Astrocyte (in vitro differentiated cells and primary cell): Measurements from ENCODE around the gene RAD51B. TPM values are rescaled to one million over a fixed set of nuclear protein-coding genes. Genes with fewer than 3 reads are reported as not detected.

ENCODE experiments used
- DNase-seq: peaks from one replicate; pipeline ENCODE4 v3.0.0-alpha.2; 2010; ENCODE audit warnings: low read depth
- FAIRE-seq: peaks from 2 replicates; lab custom pipeline; 2011; peaks lifted over from hg19 to GRCh38; lab: Jason Lieb, UNC
- H2AFZ ChIP-seq: 2 replicates; pipeline ENCODE4 v1.6.0; 2012; ENCODE audit warnings: low read depth, low read length, inconsistent platforms
- H3K27ac ChIP-seq: 2 replicates; pipeline ENCODE4 v1.5.1; 2011; ENCODE audit warnings: low read depth, low read length, inconsistent platforms
- H3K27me3 ChIP-seq: 2 replicates; pipeline ENCODE4 v1.6.0; 2011; ENCODE audit warnings: low read length, inconsistent platforms; ENCODE audit not compliant: insufficient read depth
- H3K36me3 ChIP-seq: 2 replicates; pipeline ENCODE4 v1.5.1; 2011; ENCODE audit warnings: low read length, inconsistent platforms; ENCODE audit not compliant: insufficient read depth
- H3K4me1 ChIP-seq: 2 replicates; pipeline ENCODE4 v1.5.1; 2011; ENCODE audit warnings: low read length, inconsistent platforms; ENCODE audit not compliant: insufficient read depth
- H3K4me2 ChIP-seq: 2 replicates; pipeline ENCODE4 v1.6.0; 2012; ENCODE audit warnings: low read length, inconsistent platforms
- H3K4me3 ChIP-seq: 2 replicates; pipeline ENCODE4 v1.5.1; 2011; ENCODE audit warnings: low read depth, mild to moderate bottlenecking, low read length, inconsistent platforms; ENCODE audit not compliant: insufficient read depth
- H3K79me2 ChIP-seq: 2 replicates; pipeline ENCODE4 v1.6.0; 2012; ENCODE audit warnings: mild to moderate bottlenecking, low read length, inconsistent platforms; ENCODE audit not compliant: insufficient read depth
- H3K9ac ChIP-seq: 2 replicates; pipeline ENCODE4 v1.6.0; 2012; ENCODE audit warnings: mild to moderate bottlenecking, low read length, inconsistent platforms
- H3K9me3 ChIP-seq: 2 replicates; pipeline ENCODE4 v1.5.1; 2012; ENCODE audit warnings: low read depth, mild to moderate bottlenecking, low read length, inconsistent platforms; ENCODE audit not compliant: insufficient read depth
- H4K20me1 ChIP-seq: 2 replicates; pipeline ENCODE4 v1.6.0; 2012; ENCODE audit warnings: low read length, inconsistent platforms; ENCODE audit not compliant: insufficient read depth
- H3K27ac Mint-ChIP-seq: one replicate; pipeline ENCODE4 v1.8.0; 2021; ENCODE audit warnings: mild to moderate bottlenecking, mixed read lengths; ENCODE audit not compliant: unreplicated experiment
- H3K27me3 Mint-ChIP-seq: one replicate; pipeline ENCODE4 v1.8.0; 2021; ENCODE audit warnings: low read depth, mixed read lengths; ENCODE audit not compliant: unreplicated experiment
- H3K36me3 Mint-ChIP-seq: one replicate; pipeline ENCODE4 v1.8.0; 2021; ENCODE audit warnings: low read depth, mixed read lengths; ENCODE audit not compliant: unreplicated experiment
- H3K4me1 Mint-ChIP-seq: one replicate; pipeline ENCODE4 v1.8.0; 2021; ENCODE audit warnings: low read depth, mixed read lengths; ENCODE audit not compliant: unreplicated experiment
- H3K4me3 Mint-ChIP-seq: one replicate; pipeline ENCODE4 v1.8.0; 2021; ENCODE audit warnings: mild to moderate bottlenecking, moderate library complexity, mixed read lengths; ENCODE audit not compliant: unreplicated experiment
- H3K9me3 Mint-ChIP-seq: one replicate; pipeline ENCODE4 v1.8.0; 2021; ENCODE audit warnings: mild to moderate bottlenecking, mixed read lengths; ENCODE audit not compliant: unreplicated experiment
- CTCF ChIP-seq: IDR thresholded peaks from 2 replicates; pipeline ENCODE4 v1.5.1; 2011; ENCODE audit warnings: low read depth, mild to moderate bottlenecking, inconsistent platforms, low read length, moderate library complexity; ENCODE audit not compliant: insufficient read depth
- EZH2 ChIP-seq: IDR thresholded peaks from 2 replicates; pipeline ENCODE4 v1.6.1; 2012; ENCODE audit warnings: mild to moderate bottlenecking, low read length, inconsistent platforms; ENCODE audit not compliant: insufficient read depth
- total RNA-seq: library from RNA; stranded (reverse); gene quantifications from 2 replicates; pipeline ENCODE4 v1.2.1, GENCODE V29; 2021

The RAD51B gene
- total RNA-seq, 1 donor from 2014 or later = 10.8 TPM

DNA sequence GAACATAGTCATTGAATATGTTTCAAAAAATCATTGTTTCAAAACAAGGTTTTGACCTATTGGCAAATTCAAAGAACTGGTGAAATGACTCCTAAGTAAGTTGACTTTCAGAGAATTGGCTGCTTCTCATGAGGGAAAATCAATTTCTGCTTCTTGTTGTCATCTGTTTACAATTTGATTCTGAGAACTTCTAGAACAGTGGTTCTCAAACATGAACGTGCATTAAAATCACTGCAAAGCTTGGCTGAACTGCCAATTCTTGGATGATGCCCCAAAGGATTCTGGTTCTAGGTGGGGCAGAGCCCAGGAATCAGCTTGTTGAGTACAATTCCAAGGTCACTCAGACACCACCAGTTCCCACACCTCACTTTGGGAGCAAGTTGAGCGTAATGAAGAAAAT, 889.4 kb downstream of the RAD51B start:
- no peak overlapping the region for H3K27ac Mint-ChIP-seq
- H4K20me1 ChIP-seq = no peaks in the 10 kb centered on the region
- TF ChIP-seq EZH2 (no peak), CTCF (no peak)
- DNase-seq (no peak), FAIRE-seq (no peak)
- peaks cover 6% of the 10 kb centered on the region for H3K36me3 Mint-ChIP-seq
- no peak overlapping the region for H3K27ac ChIP-seq
- H3K9ac ChIP-seq = no peak overlapping the region
- H3K4me3 Mint-ChIP-seq = no peak overlapping the region
- no peak overlapping the region for H3K4me2 ChIP-seq
- H3K4me3 ChIP-seq = no peak overlapping the region
- peaks cover 7% of the 10 kb centered on the region for H3K4me1 ChIP-seq
- no peaks in the 10 kb centered on the region for H3K9me3 Mint-ChIP-seq
- no peaks in the 10 kb centered on the region for H3K27me3 Mint-ChIP-seq
- peaks cover 16% of the 10 kb centered on the region for H3K4me1 Mint-ChIP-seq
- H3K79me2 ChIP-seq = no peaks in the 10 kb centered on the region
- H3K27me3 ChIP-seq = no peaks in the 10 kb centered on the region
- no peaks in the 10 kb centered on the region for H3K9me3 ChIP-seq
- H2AFZ ChIP-seq = no peak overlapping the region
- no peaks in the 10 kb centered on the region for H3K36me3 ChIP-seq

DNA sequence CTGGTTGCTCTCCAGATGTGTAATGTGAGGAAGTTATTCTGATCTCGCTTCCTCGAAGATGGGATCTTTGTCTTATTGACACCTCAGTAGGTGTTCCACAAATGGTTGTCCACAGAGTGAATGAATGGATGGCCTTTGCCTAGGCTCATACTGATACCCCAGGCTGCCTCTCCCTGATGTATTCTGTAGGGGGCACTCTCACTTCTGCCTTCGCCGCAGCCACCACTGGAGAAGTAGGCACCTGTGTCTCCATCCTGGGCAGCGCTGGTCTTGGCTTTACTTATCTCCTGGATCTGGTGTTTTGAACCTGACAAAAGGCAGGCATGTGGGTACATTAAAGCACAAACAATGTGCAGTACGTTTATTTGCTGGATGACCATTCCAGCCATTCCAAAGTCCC, 891.2 kb downstream of the RAD51B start:
- Histone ChIP-seq H4K20me1 (no peaks in the 10 kb centered on the region), H3K27me3 (no peaks in the 10 kb centered on the region), H3K4me1 (no peaks in the 10 kb centered on the region), H3K36me3 (no peaks in the 10 kb centered on the region), H3K4me3 (no peak overlapping the region), H3K9ac (no peak overlapping the region), H3K79me2 (no peaks in the 10 kb centered on the region), H3K4me2 (no peak overlapping the region), H2AFZ (no peak overlapping the region), H3K27ac (no peak overlapping the region), H3K9me3 (no peaks in the 10 kb centered on the region)
- TF ChIP-seq EZH2 = no peak
- no peak for TF ChIP-seq CTCF
- Mint-ChIP-seq H3K9me3 (no peaks in the 10 kb centered on the region), H3K4me3 (no peak overlapping the region), H3K27me3 (no peaks in the 10 kb centered on the region), H3K36me3 (peaks cover 6% of the 10 kb centered on the region), H3K4me1 (peaks cover 15% of the 10 kb centered on the region), H3K27ac (no peak overlapping the region)
- no peak for DNase-seq
- no peak for FAIRE-seq

- Histone ChIP-seq H3K9ac (no peak overlapping the region), H3K4me2 (no peak overlapping the region), H3K4me1 (no peaks in the 10 kb centered on the region), H3K9me3 (no peaks in the 10 kb centered on the region), H3K4me3 (no peak overlapping the region), H3K79me2 (no peaks in the 10 kb centered on the region), H4K20me1 (no peaks in the 10 kb centered on the region), H3K36me3 (no peaks in the 10 kb centered on the region), H3K27ac (no peak overlapping the region), H3K27me3 (no peaks in the 10 kb centered on the region), H2AFZ (no peak overlapping the region)
- no peaks in the 10 kb centered on the region for H3K9me3 Mint-ChIP-seq
- no peaks in the 10 kb centered on the region for H3K27me3 Mint-ChIP-seq
- FAIRE-seq (no peak), DNase-seq (no peak)
- no peak overlapping the region for H3K4me3 Mint-ChIP-seq
- TF ChIP-seq CTCF (no peak), EZH2 (no peak)
- H3K4me1 Mint-ChIP-seq = peaks cover 9% of the 10 kb centered on the region
- no peak overlapping the region for H3K27ac Mint-ChIP-seq
- peaks cover 5% of the 10 kb centered on the region for H3K36me3 Mint-ChIP-seq
These were observed 892.2 kb downstream of the RAD51B start for GRCh38 chr14:68711561-68712309.
